HG02885 (cell line): ENCODE data around the gene LIMD2.
"Not testable (repeated sequence)": the region's sequence is repeated elsewhere in the genome, so short reads cannot be mapped to it uniquely, and the experiment has no call there.

Experiments
- ATAC-seq: cut with Tn5 transposase; IDR thresholded peaks from one replicate; pipeline ENCODE4 v1.9.1; 2021; ENCODE audit warnings: mild to moderate bottlenecking; ENCODE audit not compliant: unreplicated experiment, poor library complexity

Gene LIMD2

DNA sequence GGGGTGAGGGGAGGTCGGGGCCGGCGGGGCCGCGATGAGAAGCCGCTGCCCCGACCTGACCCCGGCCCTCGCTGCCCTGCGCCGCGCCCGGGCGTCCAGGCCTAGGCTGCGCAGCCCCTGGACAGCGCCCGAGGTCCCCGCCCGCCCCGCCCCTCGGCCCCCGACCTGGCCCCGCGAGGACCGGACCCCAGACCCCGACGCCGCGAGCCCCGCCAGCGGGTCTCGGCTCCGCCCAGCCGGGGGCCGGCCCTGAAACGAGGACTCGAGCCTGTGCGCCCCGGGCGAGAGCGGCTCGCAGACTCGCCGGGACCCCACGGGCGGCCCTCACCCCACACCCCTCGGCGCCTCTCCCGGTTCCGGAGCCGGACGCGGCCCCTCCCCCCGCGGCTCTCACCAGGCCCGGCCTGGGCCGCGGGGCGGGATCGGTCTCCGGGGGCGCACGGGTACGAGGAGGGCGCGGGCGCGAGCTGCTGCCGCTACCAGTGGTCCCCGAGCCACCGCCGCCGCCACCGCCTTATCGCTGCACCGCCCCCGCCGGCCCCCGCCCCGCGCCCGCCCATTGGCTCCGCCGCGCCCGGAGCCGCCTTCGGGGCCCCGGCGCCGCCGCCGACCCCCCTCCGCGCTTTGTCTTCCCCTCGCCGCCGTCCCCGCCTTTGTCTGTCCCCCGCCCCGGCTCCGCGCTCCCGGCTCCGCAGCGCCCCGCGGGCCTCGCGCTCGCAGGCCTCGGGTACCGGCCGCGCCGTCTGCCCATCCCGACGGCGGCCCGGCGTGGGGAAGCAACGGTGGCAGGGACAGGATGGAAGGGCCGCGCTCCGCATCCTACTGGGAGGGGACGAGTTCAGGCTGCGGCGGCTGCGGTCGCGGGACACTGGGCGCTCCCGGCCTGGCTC, at the start of gene LIMD2:
LIMD2 (minus strand) TSS at position 488 of the 890 bp plus-strand sequence. CDS start 827 bp downstream, outside the sequence.
- peak; percentile 23 for ATAC-seq

DNA sequence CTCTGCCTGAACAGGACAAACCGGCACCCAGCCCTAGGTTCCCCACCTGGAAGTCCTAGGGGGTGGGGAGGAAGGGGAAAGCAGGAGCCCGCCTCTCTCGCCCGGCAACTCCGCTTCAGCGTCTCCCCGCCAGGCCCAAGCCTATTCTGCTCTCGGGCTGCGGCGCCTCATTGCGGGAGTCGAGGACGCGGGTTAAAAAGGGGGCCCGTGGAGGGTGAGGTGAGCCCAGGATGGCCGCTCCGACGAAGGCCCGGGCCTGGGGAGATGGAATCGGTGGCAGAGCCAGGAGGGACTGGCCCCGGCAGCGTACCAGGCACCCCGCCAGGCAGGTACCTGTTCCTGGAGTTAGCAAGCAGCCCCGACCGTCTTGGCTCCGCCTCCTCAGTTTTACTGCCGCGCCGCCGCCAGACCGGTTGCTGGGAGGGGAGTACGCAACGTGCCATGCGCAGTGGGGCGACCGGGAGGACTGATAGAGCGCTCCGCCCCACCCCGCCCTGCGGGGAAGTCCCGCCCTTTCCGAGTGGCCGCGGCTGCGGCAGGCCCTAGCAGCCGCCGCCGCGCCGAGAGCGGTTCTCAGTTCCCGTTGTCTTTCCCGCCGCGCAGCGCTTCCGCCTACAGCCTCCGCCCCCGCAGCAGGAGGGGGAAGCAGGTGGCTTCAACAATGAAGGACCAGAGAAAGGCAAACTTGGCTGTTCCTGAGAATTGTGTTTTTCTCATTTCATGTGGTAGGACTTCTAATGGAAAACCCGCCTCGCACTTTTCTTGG, 41.7 kb upstream of the LIMD2 start, which contains the start of gene STRADA:
STRADA (minus strand) TSS at position 392 of the 766 bp plus-strand sequence. CDS start 13,430 bp downstream, outside the sequence.
- ATAC-seq, result peak; percentile 88

DNA sequence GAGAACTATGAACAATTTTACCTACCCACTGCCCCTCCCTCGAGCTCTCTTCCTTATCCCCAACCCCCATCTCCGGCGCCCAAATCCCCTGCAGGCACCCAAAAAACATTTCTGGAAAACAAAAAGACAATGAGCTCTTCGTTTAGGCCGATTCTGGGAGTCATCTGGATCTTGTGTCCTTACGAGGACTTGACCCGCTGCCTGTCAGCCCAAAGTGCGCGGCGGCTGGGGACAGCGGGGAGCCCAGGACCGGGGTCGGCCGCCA, 41.1 kb upstream of the LIMD2 start:
- ATAC-seq, result peak; percentile 17

DNA sequence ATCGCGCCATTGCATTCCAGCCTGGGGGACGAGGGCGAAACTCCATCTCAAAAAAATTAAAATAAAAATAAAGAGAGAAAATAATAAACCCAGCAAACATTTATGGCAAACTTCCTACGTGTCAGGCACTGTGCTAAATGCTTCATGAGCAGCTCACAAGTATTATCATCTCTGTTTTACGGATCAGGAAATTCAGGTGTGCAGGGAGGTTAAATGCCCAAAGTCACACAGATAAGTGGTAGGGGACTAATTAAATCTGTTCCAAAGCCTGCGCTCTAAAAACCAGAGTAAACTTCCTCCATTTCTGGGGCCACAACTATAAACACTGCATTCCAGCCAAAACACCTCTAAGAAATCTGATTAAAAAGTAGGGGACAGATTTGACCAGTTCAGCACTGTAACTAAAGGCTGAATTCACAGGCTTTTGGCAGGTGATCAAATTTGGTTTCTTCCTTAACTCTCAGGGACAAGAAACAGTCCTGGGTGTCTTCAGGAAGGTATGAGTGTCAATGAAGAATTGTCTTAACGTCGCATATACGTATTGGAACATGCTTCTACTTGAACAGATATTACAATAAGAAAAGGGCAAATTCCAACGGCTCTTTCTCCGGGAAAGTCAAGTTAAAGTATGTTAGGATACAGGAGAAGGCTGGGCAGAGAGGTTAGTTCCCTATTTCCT, 40.7 kb upstream of the LIMD2 start:
- ATAC-seq, result no peak

DNA sequence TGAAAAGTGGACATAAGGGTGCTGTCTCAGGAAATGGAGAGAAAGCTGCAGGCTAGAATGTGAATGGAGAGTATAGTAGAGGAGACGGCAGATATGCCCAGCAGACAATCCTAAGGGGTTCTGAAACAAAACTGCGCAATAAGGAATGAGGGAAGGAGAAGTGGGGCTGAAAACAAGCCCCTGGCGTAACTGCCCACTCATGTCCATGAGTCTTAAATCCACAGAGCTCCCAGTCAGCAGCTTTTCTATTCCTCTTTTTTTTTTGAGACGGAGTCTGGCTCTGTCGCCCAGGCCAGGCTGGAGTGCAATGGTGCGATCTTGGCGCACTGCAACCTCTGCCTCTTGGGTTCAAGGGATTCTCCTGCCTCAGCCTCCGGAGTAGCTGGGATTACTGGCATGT, 35.8 kb upstream of the LIMD2 start:
- no peak for ATAC-seq

DNA sequence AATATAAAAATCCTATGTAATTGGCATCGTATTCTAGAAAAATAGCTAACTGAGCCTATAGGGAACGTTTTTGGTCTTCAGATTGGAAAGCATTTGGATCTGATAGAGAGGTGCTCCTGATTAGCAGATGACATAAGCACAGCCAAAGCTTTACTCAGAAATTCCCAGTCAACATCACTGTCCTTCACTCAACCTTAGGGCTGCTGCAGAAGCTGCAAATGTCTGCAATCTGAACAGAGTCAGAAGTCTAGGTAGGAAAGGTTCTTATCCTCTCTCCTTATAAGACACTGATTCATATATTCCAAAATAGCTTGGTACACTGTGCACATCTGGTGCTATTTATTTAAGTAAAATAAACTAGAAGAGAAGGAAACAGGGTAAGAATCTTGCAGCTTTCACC, 22.5 kb upstream of the LIMD2 start:
- ATAC-seq, result no peak

DNA sequence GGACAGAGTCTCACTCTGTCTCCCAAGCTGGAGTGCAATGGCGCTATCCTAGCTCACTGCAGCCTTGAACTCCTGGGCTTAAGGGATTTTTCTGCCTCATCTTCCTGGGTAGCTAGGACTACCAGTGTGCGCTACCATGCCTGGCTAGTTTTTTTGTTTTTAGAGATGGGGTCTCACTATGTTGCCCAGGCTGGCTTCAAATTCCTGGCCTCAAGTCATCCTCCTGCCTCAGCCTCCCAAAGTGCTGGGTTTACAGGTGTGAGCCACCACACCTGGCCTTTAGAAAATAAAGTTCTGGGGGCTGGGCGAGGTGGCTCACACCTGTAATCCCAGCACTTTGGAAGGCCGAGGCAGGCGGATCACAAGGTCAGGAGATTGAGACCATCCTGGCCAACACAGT, 20.3 kb upstream of the LIMD2 start:
- not testable (repeated sequence) for ATAC-seq

DNA sequence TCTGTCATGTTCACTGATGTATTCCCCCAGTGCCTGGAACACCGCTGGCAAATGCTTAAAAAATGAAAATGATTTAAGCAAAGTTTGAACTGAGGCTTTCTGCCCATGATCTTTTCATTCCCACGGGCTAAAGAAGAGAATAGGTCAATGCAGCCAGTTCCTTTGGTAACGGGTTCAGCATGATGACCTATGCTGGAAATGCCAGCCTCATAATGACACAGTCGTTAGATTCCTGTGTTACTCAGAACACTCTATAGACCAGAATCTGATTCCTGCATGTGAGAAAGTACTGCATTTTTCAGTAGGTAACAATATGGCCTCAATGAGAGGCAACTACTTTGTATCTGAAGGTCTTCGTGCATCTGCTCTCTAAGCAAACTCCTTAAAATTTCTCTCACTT, 19.1 kb upstream of the LIMD2 start:
- ATAC-seq, result no peak

DNA sequence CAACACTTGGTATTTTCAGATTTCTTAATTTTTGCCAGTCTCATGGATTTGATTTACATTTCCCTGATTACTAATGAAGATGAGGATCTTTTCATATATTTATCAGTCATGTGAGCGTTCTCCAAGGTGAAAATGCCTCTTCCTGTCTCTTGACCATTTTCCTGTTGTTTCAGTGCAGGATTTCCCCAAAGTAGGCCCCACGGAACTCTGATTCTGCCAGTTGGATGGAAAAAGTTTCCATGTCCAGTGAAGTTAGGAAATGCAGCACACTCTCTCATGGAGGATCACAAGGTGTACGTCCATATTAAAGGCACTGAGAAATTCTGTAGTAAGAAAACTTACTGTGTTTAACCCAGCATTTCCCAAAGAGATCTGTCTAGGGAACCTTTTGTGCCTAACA, 16.5 kb upstream of the LIMD2 start:
- no peak for ATAC-seq

DNA sequence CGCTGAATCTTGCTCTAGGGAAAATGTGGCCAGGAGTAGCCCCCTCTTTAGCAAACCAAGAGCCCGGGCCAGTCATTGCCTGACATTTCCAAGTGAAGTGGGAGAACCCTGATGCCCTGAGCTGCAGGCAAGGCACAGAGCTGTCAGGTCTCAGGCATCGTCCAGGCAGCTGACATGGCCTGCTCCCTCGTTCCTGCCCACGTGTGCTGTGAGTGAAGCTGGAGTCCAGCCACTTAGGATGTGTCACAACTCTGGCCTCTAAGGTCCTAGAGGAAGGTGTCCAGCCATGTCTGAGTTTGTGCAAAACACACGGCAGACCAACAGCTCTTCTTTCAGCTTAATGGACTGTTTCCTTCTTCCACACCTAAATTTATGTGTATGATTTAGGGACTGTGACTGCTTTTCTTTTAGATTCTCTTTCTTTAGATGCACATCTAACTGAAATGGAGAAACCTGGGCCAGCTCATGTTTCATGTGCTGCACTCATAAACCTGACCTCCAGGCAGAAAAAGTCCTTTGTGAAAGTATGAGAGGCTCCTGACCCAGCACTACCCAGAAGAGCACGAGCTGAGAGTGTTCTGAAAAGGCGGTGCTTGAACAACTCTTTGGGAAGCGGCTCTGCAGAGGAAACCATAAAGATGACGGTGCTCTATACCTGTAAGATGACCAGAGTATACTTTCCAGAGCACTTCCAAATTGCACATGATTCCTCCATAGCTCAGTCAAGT, 14.8 kb upstream of the LIMD2 start:
- no peak for ATAC-seq

DNA sequence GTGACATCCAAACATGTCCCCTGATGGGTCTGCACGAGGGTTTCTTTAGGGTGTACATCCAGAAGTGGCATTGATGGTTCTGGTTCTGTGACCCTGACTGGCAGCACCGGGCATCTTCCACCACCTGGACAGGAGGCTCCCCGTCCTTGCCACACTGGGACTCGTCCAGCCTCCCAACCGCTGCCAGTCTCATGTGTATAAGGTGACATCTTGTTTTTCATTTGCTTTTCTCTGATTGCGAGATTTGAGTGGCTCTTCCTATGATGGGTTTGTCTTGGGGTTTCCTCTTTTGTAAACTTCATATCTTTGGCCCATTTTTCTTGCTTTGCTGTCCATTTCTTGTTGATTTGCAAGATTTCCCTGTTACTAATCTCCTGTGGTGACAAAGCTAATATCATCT, 9.2 kb upstream of the LIMD2 start:
- no peak for ATAC-seq

DNA sequence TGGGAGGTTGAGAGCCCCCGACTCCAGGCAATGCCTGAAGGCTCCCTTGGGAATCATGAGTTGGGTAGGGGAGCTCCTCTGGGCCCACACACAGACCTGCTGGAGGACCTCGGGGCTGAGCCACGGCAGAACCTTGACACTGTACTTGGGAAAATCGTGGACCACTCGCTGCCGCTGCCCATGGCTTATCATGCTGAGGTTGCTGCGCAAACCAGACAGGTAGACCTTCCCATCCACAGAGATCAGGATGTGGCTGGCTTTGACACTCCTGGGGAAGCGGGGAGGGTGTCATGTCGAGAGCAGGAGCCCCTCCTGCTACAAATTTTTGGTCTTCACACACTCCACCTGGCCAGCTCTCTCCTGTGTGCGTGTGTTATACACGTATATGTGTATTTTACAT, 7.2 kb upstream of the LIMD2 start:
- ATAC-seq, result no peak

DNA sequence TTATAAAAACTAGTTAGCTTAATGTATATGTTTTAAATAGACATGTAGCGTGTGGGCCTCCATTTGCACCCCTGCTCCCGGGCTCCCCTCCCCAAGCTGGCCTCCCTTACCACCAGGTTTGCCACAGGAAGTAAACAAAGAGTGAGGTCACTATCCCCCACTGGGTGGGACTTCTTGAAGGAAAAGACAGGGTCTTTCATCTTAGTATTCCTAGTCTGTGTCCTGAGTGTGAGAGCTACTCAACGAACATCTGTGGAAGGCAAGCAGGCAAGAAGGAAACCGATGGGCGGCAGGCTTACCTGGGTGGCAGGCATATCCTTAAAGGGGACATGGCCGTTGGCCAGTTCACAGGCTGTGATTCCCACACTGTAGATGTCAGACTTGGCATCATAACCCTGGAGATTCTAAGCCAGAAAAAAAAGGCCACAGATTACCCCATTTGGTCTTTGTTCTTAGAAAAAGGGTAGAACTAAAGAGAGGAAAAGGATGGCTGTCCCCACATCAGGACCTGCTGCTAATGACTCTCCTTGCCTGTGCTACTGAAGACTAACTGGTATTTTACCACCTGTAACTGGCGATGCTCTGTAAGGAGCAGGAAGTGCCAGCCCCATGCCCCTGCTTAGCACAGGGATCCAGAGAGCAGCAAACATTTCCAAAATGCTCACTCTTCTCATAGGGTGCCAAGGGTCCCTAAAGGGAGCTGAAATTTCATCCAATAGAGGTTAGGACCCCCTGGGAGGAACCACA, 6.6 kb upstream of the LIMD2 start:
- no peak for ATAC-seq

DNA sequence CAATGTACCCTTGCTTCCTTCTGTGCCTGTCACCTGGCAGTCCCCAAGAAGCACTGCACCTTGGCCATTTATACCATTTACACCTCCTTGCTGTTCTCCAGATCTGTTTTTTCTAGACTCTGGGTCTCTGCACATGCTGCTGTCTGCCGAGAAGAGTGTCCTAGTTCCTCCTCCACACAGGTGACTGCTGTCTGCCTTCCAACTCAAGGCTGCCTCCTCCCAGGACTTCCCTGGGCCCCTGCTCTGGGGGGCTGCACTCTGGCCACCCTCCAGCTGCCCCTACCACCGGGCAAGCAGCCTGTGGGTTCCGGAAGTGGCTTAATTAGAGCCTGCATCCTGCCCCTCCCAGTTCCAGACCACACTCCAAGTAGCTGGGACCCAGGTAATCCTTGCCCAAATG, 5.7 kb upstream of the LIMD2 start:
- no peak for ATAC-seq

DNA sequence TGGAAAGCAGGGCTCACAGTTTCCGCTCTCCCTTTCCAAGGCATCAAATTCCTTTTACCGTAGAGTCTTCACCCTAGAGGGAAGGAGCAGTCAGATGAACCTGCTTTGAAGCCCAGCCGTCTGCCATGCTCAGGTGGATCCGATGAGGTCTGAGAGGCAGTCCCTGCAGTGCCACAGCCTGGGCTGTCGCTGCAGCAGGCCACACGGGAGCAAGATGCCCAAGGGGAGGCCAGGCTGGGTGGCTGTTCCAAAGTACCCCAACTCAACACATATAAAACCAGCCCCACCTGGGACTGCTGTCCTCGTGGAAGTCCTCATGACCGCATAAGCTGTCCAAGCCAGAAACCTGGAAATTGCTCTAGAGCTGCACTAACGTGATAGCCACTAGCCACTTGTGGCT, 4.9 kb upstream of the LIMD2 start:
- no peak for ATAC-seq

DNA sequence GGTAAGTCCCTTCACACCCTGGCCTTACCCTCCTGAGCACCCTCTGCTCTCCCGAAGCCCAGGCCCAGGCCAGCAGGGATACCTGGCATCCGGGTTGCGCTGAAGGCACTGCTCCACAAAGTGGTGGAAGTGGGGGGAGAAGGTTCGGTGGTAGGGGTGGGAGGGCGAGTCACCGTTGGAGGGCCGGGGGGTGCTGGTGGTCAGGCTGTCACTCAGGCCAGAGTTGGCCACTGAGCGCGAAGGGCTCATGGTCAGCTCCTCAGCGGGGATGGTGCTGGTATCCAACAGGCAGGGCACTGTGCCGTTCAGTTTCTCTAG, 4.3 kb upstream of the LIMD2 start:
- ATAC-seq, result no peak

DNA sequence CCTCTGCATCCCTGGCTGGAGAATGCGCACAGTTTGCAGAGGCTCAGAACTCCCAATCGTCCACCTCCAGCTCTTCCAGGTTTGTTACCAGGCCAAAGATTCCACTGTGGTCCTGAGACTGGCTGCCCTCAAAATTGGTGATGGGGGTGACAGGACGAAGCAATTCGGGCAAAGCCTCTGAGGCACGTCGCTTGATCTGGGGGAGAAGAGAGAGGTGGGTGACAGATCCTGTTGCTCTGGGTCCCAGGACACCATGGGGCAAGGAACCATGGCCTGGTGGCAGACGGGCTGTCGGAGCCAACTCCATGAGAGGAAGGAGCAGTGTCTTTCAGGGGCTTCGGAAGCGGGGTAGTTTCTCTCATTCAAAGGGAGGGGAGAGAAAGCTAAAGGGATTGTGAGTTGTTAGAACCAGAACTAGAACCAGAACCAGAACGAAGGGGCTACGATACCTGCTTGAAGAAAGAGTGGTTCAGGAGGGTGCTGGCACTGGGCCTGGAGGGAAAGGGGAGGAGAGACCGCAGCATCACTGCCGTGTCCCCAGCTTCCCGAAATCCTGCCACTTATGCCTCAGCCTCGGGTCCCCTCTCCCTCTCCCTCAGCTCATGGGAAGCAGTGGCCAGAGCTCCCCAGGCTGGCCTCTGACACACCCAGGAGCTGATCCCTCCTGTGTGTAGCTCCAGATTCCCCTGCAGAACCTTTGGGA, 3.8 kb upstream of the LIMD2 start:
- ATAC-seq, result no peak

DNA sequence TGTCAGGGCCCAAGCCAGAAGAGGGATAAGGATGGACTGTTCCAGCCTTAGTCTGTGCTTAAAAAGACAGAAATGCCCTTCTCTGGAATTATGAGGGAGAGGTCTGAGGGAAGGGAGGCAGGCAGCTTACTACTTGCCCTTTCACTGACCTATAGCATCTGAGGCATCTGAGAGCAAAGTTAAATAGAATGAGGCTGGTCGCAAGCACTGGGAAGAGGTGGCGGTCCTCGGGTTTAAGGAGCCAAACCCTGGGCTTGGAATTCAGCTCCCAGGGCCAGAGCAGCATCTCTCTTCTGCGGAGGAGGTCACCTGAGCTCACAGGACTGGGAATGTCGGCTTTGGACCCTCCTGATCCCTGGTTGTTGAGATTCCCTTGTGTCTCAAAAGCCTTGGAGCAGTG, 3.1 kb upstream of the LIMD2 start:
- ATAC-seq, result no peak

DNA sequence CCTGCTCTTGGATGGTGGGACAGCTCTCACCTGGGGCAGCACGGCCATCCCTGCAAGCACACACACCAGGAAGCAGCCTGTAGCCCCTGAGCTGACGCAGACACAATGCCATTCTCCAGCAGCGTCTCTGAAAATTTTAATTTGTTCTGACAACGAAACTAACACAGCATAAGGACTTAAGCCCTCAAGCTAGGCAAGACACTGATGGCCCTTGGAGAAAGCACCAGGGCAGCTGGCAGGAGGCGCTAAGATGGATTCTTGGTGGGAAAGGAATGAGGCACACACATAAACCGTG, 2.7 kb upstream of the LIMD2 start:
- ATAC-seq, result no peak
